ENCODE results near the gene ACSM3. TPM values are rescaled to one million over a fixed set of nuclear protein-coding genes. Genes with fewer than 3 reads are reported as not detected.

ACSM3 gene
- total and polyA plus RNA-seq, 11 donors, result 2.0 to 22.5 (median 5.0) TPM

DNA sequence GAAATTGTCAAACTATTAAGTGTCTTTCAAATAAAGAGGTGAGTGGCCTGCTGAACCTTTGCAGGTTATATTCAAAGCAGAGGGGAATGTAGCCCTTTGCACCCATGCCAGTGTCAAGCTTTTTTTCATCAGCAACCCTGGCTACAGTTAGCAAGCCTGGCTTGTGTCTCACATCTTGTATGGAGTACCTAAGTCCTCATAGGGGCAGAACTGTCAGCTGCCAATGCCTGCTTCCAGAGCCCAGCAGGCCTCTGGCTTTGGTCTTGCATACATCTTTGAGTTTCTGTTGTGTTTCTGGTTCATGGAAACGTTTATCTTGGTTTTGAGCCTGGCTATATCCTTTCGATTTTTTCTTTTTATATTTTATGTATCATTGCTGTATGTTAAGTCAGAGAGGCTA is 69.3 kb downstream of the ACSM3 start:
- intact Hi-C loops (cut with DNase I), result no loop called here
- Histone ChIP-seq H3K27me3 (no peaks in the 10 kb centered on the region), H3K9me3 (peaks cover 0 to 22% (median 0%) of the 10 kb centered on the region in 12 donors), H3K36me3 (peaks cover 0 to 20% (median 0%) of the 10 kb centered on the region in 9 donors), H3K4me3 (no peak overlapping the region), H3K27ac (no peak overlapping the region), H3K4me1 (peaks cover 0 to 18% (median 2%) of the 10 kb centered on the region in 12 donors)
- ATAC-seq, result peak in 2 of 4 donors; percentile 48 to 61
- DNase-seq, result no peak
- 63 to 80% (median 71%) methylated on average over 2 of the region's 2 CpGs for WGBS, 4 donors
- TF ChIP-seq POLR2A (IDR thresholded peaks at IDR 0.05), result no peak
- TF ChIP-seq, protein P1, sequence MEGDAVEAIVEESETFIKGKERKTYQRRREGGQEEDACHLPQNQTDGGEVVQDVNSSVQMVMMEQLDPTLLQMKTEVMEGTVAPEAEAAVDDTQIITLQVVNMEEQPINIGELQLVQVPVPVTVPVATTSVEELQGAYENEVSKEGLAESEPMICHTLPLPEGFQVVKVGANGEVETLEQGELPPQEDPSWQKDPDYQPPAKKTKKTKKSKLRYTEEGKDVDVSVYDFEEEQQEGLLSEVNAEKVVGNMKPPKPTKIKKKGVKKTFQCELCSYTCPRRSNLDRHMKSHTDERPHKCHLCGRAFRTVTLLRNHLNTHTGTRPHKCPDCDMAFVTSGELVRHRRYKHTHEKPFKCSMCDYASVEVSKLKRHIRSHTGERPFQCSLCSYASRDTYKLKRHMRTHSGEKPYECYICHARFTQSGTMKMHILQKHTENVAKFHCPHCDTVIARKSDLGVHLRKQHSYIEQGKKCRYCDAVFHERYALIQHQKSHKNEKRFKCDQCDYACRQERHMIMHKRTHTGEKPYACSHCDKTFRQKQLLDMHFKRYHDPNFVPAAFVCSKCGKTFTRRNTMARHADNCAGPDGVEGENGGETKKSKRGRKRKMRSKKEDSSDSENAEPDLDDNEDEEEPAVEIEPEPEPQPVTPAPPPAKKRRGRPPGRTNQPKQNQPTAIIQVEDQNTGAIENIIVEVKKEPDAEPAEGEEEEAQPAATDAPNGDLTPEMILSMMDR (IDR thresholded peaks at IDR 0.05), result no peak

DNA sequence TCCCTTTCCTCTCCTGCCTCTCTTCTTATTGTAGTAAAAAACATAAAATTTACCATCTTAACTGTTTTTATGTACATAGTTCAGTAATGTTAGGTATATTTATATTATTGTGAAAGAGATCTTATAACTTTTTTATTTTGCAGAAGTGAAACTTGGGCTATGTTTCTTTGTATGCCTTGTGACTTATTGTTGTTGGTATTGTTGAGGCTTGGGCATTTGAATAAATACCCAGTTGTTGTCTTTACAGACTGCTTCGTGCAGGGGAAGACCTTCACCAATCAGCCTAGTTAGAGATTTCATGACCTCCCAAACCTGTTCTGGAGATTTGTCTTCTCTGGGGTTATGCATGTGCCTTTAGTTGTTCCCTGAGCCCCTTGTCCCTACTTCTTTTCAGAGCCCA is 74.4 kb downstream of the ACSM3 start:
- intact Hi-C loops (cut with DNase I), result loop anchor here in 2 of 10 donors (2.0 to 5.0 kb wide), 2 partner anchors 19 to 36 kb away; no protein-coding TSS in a partner anchor
- Histone ChIP-seq H3K4me1 (no peaks in the 10 kb centered on the region), H3K36me3 (peaks cover 0 to 10% (median 0%) of the 10 kb centered on the region in 9 donors), H3K9me3 (peaks cover 0 to 22% (median 0%) of the 10 kb centered on the region in 12 donors), H3K27me3 (no peaks in the 10 kb centered on the region), H3K4me3 (no peak overlapping the region), H3K27ac (no peak overlapping the region)
- no peak for ATAC-seq
- TF ChIP-seq, protein P1 (IDR thresholded peaks at IDR 0.05), result no peak
- no peak for TF ChIP-seq POLR2A (IDR thresholded peaks at IDR 0.05)
- DNase-seq, result no peak
- WGBS, 4 donors, result 82 to 89% (median 85%) methylated on average over 1 of the region's 1 CpG

DNA sequence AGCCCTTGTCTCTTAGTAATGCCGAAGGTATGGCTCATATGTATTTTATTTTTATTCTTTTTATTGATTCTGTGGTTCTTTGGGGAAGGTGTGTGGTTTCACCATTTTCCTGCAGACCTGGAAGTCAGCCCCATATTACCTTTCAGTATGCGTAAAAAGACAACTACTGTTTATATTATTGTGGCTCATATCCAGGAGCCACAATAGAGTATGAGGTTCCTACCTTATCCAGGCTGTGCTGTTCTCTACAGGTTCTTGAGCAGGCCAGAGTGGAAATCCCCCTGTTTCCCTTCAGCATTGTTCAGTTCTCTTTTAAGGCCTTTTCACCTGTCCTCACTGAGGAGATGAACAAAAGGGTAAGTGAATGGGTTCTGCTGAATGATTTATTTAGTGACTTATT is 75.7 kb downstream of the ACSM3 start:
- H3K4me3 ChIP-seq, result no peak overlapping the region
- no peak overlapping the region for H3K27ac ChIP-seq
- H3K9me3 ChIP-seq, result peaks cover 0 to 18% (median 0%) of the 10 kb centered on the region in 12 donors
- peaks cover 0 to 2% (median 0%) of the 10 kb centered on the region in 12 donors for H3K4me1 ChIP-seq
- TF ChIP-seq, protein P1 (IDR thresholded peaks at IDR 0.05), result no peak
- intact Hi-C loops (cut with DNase I), result loop anchor here in 2 of 10 donors (2.0 to 5.0 kb wide), 2 partner anchors 21 to 37 kb away; no protein-coding TSS in a partner anchor
- no peak for ATAC-seq
- WGBS, 4 donors, result 93 to 98% (median 95%) methylated on average over 2 of the region's 2 CpGs
- H3K36me3 ChIP-seq, result peaks cover 0 to 5% (median 0%) of the 10 kb centered on the region in 9 donors
- no peaks in the 10 kb centered on the region for H3K27me3 ChIP-seq
- no peak for DNase-seq

DNA sequence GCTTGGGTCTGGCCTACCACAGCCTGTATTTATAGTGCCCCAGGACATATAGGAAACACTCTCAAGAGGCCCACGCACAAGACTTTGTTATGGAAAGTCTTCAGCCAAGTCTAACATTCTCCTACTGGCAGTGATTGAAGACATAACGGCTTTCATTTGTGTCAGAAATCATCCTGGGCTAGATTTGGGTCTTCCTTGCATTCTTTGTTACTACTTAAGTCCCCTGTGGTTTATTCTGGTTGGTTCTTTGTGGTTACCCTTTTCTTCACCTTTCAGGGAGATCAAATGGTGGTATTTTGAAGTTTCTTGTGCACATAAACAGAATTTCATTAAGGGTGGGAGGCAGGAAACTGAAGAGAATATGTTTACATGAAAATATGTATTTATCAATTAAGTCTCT is 80.2 kb downstream of the ACSM3 start:
- DNase-seq, result no peak
- Histone ChIP-seq H3K27ac (no peak overlapping the region), H3K4me3 (no peak overlapping the region), H3K27me3 (no peaks in the 10 kb centered on the region), H3K4me1 (peaks cover 0 to 20% (median 5%) of the 10 kb centered on the region in 12 donors), H3K9me3 (no peaks in the 10 kb centered on the region), H3K36me3 (peaks cover 0 to 6% (median 0%) of the 10 kb centered on the region in 9 donors)
- no peak for TF ChIP-seq POLR2A (IDR thresholded peaks at IDR 0.05)
- TF ChIP-seq, protein P1 (IDR thresholded peaks at IDR 0.05), result no peak
- WGBS, 4 donors, result 86 to 96% (median 91%) methylated on average over 2 of the region's 2 CpGs
- no peak for ATAC-seq
- intact Hi-C loops (cut with DNase I), result loop anchor here in 2 of 10 donors (10.0 kb wide), 2 partner anchors 101 to 161 kb away; no protein-coding TSS in a partner anchor
